ENCODE data around the gene RAB35. TPM values are rescaled to one million over a fixed set of nuclear protein-coding genes. Genes with fewer than 3 reads are reported as not detected.

The RAB35 gene
- total and polyA plus RNA-seq, 9 of the 15 experiments (the other 6 are each of a cell fraction or from before 2014, with no cell fraction given) = 0.65 to 76.3 (median 38.9) TPM

DNA sequence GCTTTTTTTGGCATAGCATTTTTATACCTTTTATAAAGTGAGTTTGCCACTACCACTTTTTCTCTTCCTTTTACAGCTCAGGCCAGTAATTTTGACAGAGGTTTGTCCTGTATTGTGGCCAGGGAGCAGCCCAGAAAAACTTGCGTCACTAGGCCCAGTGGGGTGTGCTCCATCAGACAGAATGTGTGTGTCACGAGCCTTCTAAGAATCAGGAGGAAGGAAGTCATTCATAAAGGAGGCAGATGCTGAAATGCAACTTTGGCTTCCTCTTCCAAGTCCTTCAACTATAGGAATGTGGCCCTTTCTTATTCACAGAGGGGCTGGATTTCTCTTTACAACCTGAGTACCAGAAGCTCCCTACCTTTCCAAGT is 10.1 kb upstream of the RAB35 start:
- peaks cover 5% of the 10 kb centered on the region; the same call in 1 of the 2 replicates for H4K20me1 ChIP-seq (replicated peaks; ENCODE audit: control insufficient read depth, insufficient read depth, low read length)
- 83% methylated on average over 2 of the region's 2 CpGs for WGBS (ENCODE audit: insufficient coverage, low coverage, missing lambda C conversion rate)
- no peak overlapping the region for H3K4me3 ChIP-seq
- no peak overlapping the region for H2AFZ ChIP-seq (ENCODE audit: low read depth, low read length)
- no peak overlapping the region for H3K27ac ChIP-seq (ENCODE audit: extremely low read depth, low read depth, low read length)
- intact Hi-C loops (cut with micrococcal nuclease) (no loop called here), in situ Hi-C loops (cut with MboI) (no loop called here)
- peaks cover 52% of the 10 kb centered on the region for H3K36me3 ChIP-seq (ENCODE audit: control insufficient read depth, insufficient read depth, low read length)
- H3K9ac ChIP-seq (ENCODE audit: insufficient read depth in 1 of 2, low read depth in 2 of 2, low read length in 2 of 2) = no peak overlapping the region
- no TSS peak for BruUV-seq (replicated peaks)
- no peaks in the 10 kb centered on the region for H3K9me1 ChIP-seq (ENCODE audit: control insufficient read depth, insufficient read depth, low read length)
- ATAC-seq = no peak
- no peak overlapping the region for H3K4me2 ChIP-seq (ENCODE audit: insufficient read depth, low read length)
- H3K4me1 ChIP-seq (replicated peaks in 1 of 2; ENCODE audit: control insufficient read depth in 2 of 2, insufficient read depth in 2 of 2, low read length in 2 of 2) = no peaks in the 10 kb centered on the region
- CTCF ChIA-PET (ENCODE audit: low intra/inter-chr PET ratio) = no interaction called here
- H3K79me2 ChIP-seq (ENCODE audit: control insufficient read depth, insufficient read depth, low read length) = no peaks in the 10 kb centered on the region
- no peak for DNase-seq (ENCODE audit: extremely low read depth in 1 of 4, low spot score in 3 of 4)
- TF ChIP-seq KDM2B (CRISPR knock-in tag; IDR thresholded peaks at IDR 0.05) (no peak), ZNF347 (CRISPR knock-in tag; IDR thresholded peaks at IDR 0.05; ENCODE audit: low read depth) (no peak), POLR2A (conservative IDR thresholded peaks at IDR 0.05) (no peak), ARNT (IDR thresholded peaks at IDR 0.05) (no peak), FUS (optimal IDR thresholded peaks at IDR 0.05; ENCODE audit: low read depth, low read length) (no peak), ZBTB1 (CRISPR knock-in tag; IDR thresholded peaks at IDR 0.05; ENCODE audit: borderline replicate concordance, low read depth) (no peak), PRPF4 (IDR thresholded peaks at IDR 0.05; ENCODE audit: insufficient read depth, low read depth, low read length, poor library complexity, severe bottlenecking) (no peak), TAF9B (IDR thresholded peaks at IDR 0.05; ENCODE audit: partially characterized antibody) (no peak), CHD4 (IDR thresholded peaks at IDR 0.05; ENCODE audit: insufficient read depth, insufficient replicate concordance, low read depth, low read length, poor library complexity, severe bottlenecking) (no peak)
- TF ChIP-seq, protein P1, sequence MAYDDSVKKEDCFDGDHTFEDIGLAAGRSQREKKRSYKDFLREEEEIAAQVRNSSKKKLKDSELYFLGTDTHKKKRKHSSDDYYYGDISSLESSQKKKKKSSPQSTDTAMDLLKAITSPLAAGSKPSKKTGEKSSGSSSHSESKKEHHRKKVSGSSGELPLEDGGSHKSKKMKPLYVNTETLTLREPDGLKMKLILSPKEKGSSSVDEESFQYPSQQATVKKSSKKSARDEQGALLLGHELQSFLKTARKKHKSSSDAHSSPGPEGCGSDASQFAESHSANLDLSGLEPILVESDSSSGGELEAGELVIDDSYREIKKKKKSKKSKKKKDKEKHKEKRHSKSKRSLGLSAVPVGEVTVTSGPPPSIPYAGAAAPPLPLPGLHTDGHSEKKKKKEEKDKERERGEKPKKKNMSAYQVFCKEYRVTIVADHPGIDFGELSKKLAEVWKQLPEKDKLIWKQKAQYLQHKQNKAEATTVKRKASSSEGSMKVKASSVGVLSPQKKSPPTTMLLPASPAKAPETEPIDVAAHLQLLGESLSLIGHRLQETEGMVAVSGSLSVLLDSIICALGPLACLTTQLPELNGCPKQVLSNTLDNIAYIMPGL (CRISPR knock-in tag; IDR thresholded peaks at IDR 0.05) = no peak
- TF ChIP-seq, protein P2, sequence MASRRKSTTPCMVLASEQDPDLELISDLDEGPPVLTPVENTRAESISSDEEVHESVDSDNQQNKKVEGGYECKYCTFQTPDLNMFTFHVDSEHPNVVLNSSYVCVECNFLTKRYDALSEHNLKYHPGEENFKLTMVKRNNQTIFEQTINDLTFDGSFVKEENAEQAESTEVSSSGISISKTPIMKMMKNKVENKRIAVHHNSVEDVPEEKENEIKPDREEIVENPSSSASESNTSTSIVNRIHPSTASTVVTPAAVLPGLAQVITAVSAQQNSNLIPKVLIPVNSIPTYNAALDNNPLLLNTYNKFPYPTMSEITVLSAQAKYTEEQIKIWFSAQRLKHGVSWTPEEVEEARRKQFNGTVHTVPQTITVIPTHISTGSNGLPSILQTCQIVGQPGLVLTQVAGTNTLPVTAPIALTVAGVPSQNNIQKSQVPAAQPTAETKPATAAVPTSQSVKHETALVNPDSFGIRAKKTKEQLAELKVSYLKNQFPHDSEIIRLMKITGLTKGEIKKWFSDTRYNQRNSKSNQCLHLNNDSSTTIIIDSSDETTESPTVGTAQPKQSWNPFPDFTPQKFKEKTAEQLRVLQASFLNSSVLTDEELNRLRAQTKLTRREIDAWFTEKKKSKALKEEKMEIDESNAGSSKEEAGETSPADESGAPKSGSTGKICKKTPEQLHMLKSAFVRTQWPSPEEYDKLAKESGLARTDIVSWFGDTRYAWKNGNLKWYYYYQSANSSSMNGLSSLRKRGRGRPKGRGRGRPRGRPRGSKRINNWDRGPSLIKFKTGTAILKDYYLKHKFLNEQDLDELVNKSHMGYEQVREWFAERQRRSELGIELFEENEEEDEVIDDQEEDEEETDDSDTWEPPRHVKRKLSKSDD (conservative IDR thresholded peaks at IDR 0.05; ENCODE audit: low read length) = no peak
- POLR2A ChIA-PET = interaction anchor here (0.6 to 3.3 kb wide), 7 partner anchors 9 to 146 kb away, joined by 3 to 27 read pairs (median 6); partner anchors contain the start of genes PXN, RAB35 and RPLP0
- no peak for FAIRE-seq
- H3K27me3 ChIP-seq (ENCODE audit: control insufficient read depth in 2 of 2, insufficient read depth in 2 of 2, low read length in 2 of 2) = no peaks in the 10 kb centered on the region
- no peaks in the 10 kb centered on the region for H3K9me3 ChIP-seq (replicated peaks; ENCODE audit: control insufficient read depth, insufficient read depth, low read depth, low read length)
